ENCODE results near the gene CLMP.

The CLMP gene

DNA sequence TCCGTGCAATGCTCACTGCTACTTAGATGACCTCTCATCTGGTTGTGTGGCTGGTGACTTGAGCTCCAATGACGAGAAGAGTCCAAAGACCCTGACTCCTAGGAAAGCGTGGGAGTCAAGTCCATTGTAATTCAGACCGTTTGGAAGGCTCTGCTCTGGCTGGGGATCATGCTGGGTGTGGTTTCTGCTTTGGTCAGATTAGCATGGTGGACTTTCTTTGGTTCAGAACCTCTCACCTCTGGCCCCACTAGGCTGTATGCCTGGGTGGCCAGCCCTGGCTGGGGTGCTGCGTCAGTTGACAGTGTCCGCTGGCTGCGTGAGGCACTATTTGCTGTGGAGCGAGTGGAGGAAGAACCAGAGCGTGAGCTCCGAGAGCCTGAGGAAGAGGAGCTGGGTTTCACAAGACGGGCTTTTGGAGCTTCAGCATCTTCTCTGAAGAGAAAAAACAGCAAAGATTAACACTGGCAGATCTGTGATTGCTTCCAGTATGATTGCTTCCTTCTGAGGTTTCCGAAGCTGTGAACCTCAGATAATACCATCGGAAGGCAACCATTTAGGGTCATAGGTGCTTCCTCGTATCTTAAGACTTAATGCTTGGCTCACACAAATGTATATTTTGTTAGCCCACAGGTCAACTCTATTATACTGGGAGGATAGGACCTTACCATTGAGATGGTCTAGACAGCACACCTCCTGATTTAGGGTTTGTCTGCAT lies 121.5 kb downstream of the CLMP start:
- no peak for DNase-seq

DNA sequence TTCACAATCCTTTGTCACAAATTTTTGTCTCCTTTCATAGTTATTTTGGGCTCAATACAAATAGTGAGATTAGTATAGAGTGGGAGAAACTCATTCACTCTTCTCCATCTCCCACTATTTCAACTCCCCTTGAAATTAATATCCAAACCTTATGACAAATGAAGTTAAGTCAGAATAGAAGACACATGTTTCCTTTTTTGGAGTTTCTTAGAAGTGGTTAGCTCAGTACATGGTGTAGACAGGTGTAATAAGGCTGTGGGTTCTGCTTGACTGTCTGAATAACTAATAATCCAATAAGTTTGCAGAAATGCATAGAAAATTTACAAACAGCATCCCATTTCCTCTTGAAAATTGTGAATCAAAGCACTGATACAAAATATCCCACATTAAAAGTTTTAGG lies 122.3 kb downstream of the CLMP start:
- DNase-seq = peak; percentile 23

DNA sequence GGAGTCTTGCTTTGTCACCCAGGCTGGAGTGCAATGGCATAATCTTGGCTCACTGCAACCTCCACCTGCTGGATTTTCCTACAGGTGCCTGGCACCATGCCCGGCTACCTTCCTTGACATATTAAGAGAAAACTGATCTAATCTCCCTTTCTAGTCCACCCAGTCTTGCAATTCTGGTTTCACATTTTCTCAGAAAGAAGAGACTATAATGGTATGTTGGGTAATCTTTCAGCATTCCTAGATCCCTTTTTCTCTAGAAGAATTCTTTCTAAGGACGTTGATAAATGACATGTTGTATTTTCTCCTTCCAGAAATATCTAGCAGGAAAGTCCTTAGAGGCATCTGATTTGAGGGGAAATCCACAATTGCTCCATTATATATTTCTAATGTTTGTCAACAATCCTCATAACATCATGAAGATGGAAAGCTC lies 122.7 kb downstream of the CLMP start:
- DNase-seq = no peak

DNA sequence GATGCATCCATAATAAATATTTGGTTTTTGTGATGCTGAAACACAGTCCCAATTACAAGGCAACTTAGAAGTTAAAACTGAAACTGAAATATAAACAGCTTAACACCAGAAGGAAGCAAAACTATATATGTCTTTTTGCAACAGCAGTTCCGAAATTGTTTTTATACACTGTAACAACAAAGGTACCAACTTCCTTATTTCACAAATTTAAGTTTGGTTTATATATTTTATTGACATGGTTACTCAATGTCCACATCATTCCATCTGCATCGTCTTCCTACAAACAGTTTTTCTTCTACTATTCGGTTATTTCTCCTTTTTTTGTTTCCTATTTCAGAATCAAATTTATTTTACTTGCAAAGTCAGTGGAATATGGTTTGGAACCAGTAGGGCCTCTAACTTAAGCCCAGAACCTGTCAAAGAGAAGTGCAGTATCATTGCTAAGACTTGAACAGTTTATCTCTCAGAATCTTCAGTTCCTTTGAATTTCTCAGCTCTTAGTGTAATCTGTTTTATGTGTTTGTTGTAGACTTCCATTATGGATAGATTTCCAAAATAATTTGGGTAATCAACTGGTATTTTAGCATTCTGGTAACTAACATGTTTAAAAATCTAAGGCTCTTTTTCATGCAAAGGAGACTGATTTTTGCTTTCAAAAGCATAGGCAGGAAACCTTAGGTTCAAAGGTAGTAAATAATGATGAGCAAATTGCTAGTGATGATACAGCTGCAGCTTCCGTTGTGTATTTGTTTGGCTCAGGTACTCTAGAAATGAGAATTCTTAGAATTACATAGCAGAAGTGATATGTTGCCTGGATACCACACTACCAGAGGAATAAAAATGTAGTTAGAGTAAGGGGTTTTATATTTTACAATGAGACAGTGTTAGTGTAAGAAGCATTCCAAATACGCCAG lies 124.9 kb downstream of the CLMP start:
- DNase-seq = peak; percentile 76

DNA sequence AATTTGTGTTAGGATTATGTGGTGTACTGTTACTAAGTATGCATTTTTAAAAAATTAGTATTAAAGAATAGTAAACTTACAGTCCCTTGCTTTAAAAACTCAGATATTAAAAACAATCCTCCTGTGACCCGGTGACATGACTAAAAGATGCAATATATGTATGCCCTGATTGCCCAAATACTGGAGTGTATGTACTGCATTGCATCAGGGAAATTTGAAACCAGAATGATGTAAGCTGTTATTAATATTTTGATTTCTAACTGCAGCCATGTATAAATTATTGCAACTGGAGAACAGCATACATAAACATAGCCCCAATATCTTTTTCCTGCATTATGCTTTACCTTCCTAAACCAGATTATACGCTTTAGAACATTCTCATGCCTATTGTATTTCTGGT lies 129.4 kb downstream of the CLMP start:
- no peak for DNase-seq

DNA sequence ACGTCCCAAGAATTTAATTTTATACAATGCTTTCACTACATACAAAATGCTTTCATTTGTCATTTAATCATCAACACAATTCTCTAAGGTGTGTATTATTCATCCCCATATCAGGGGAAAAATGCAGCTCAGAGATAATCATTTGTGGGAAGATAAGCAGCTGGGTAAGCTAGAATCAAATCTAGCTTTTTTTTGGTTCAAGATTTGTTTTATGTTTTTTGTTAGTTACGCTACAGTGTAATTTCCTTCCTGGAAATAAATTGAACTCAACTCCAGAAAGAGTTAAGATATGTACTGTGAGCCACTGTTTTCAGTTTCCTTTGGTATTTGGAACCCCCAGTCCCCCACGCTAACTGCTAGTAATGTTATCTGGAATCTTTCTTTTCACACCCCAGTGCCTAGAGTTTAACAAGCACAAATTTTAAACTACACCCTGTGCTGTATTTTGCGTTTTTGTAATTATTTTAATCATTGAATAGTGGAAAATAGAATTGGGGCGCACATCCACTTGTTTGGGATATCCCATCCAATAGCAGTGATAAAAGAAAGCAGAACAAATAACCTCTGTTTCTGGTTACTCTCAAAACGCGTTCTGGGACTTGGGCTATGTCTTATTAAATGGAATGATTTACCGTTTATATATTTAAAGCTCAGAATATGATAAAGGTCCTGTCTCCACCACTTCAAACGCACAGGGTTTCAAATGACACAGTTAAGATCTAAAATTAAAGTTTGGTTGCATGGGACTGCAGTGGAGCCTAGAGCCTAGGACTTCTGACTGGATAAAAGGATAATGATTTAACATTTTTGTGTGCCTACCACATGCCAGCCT lies 131.0 kb downstream of the CLMP start:
- peak; percentile 60 for DNase-seq

DNA sequence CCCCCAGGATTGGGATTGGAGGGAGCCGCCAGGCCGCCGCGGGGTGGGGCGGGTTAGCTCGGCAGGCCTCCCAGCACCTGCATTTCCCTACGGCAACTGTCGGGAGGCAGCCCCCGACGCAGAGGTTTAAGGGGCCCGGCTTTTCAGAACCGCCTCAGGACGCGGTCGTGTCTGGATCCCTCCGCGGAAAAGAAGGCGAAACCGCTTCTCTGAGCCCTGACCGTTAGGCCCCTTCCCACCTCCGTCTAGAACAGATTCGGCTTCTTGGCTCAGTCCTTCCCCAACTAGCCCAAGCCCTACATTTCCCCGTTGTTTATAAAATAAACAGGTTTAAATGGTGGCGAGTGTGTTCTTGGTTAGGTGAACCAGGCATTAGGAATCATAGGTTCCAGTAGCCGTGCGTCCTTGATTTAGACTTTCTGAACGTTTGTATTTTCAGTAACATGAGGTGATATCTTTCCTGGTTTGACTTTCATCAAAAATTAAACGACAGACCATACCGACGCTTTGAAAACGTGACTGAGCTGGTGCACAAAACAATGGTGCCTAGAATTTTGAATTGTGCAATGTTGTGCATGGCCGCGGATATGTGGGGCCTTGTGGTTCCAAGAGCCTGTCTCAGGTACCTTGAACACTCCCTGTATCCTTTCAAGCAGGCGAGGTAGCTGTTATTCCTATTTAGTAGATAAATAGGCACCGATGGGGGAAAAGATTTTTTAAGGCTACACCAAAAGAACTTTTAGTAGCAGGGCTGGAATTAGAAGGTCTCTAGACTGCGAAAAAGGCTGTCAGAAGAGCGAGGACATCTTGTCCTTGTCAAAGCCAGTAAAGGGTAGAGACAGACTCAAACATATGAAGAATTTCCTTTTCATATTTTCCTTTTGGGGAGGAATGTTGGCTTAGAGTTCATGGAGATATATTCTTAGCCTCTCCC lies 131.9 kb downstream of the CLMP start:
- DNase-seq = peak; percentile 61

DNA sequence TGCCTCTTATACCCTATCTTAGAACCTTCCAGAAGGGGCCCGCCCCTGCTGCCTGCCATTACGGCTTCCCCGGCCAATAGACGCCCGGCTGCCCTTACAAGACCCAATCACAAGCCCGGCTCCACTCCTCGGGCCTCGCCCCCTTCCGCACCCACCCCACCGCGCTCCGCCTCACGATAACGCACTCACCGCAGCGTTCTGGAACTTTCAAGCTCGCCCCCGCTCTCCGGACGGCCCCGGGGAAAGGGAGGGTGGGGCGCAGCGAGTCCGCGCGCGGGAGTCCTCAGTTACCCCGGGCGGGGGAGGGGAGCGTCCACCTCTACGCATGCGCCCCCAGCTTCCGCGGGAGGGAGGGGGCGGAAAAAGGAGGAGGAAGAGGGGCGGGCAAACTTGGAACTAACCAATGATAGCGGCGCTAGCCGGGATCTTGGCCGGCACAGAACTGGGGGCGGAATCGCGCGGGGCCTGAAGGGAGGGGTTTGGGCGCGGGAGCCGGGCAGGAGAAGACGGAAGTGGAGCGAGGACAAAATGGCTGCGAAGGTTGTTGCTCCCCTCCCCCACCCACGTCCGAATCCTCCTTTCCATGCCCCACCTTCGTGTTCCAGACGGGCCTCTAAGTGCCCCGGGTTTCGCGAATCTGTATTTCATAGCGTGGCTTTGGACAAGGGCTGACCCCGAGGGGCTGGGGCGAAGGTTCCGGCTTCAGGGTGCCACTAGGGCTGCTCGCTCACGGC lies 132.7 kb downstream of the CLMP start:
- peak; percentile 99 for DNase-seq

DNA sequence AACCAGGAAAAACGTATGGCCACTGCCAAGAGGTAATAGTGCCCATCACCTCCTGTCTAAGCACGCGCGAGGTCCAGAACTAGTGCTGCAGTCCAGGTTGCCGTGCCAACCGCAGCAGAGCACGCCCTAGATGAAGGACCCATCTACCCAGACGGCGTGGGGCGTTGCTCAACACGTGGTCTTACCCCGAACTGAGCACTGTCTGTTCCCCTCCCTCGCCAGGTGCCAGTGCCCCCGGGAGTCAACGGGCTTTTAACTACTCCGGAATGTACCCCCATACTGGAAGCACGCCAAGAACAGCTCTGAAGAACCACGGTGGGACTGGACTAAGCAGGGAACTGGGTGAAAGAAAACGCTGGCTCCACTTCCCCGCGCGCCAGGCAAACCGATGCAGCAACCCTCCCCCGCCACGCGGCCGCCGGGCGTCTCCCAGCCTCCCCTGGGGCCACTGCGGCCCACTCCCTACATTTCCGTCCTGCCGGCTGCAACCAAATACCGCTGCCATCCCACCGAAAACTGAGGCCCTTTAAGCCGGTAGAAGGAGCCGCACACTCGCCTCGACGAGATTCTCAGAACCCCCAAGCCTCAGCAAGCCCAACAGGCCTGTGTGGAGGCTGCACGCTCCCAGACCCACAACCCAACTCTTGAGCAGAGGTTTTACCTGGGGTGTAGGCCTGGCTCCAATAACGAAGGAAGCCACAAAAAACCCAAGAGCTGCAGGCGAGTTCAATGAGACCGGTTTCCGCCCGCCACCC lies 133.5 kb downstream of the CLMP start, which contains the start of gene HSPA8:
HSPA8 (minus strand) TSS at position 734 of the 755 bp plus-strand sequence. CDS start 812 bp downstream, outside the sequence.
- peak; percentile 79 for DNase-seq

DNA sequence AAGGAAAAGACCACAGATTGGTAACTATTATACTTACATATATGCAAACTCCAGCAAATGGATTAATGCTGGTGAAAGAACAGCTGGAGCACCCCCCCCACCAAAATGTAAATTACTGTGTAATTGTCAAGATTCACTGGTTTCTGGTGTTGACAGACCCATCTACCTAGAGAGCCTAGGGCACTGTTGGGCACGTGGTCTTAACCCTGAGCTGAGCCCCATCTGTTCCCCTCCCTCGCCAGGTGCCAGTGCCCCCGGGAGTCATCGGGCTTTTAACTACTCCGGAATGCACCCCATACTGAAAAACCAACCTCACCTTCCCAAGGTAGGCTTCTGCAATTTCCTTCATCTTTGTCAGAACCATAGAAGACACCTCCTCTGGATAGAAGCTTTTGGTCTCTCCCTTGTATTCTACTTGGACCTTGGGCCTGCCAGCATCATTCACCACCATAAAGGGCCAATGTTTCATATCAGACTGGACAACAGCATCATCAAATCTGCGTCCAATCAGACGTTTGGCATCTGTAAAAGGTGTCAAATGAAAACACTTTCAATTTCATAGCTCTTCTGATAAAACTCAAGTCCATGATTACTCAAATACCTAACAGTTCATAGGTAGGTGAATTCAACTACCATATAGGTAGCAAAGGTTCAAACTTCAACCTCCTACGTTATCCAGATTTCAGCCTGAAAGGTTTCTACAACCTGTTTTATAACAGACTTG lies 134.6 kb downstream of the CLMP start:
- DNase-seq = peak; percentile 41

DNA sequence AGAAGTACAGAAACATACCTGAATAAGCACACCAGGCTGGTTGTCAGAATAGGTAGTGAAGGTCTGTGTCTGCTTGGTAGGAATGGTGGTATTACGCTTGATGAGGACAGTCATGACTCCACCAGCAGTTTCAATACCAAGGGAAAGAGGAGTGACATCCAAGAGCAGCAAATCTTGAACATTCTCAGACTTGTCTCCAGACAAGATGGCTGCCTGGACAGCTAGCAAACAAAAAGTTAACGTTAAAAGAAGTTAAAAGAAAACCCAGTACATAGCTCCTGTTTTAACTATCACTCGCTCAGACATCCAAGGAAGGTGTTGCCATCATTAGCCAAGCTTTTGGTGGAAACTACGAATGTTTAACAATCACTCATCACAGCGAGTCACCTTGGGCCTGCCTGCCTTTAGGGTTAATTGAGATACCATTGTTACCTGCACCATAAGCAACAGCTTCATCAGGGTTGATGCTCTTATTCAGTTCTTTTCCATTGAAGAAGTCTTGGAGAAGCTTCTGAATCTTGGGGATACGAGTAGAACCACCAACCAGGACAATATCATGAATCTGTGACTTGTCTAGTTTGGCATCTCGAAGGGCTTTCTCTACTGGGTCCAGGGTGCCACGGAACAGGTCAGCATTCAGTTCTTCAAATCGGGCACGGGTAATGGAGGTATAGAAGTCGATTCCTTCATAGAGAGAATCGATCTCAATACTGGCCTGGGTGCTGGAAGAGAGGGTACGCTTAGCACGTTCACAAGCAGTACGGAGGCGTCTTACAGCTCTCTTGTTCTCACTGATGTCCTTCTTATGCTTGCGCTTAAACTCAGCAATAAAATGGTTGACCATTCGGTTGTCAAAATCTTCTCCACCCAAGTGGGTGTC lies 135.8 kb downstream of the CLMP start:
- DNase-seq = peak; percentile 46

DNA sequence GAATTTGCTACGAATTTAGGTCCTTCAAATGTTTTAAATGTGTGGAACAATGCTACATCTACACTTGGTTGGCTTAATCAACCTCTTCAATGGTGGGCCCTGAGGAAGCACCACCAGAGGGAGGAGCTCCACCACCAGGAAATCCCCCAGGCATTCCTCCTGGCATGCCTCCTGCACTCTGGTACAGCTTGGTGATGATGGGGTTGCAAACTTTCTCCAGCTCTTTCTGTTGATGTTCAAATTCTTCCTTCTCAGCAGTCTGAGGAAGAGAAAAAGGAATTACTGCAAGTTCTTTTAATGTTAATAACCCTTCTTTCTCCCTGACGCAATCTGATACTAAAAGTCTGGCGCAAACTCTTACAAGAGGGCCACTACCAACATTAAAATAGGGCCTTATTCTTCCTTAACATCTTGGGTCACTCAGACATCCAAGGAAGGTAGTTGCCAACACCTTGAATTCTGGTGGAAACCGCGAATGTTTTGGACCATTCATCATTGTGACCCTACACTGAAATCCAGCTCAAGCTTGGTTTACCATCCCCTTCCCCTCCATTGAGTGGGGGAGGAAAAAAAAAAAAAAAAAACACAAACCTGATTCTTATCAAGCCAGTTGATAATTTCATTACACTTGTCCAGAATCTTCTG lies 137.3 kb downstream of the CLMP start:
- DNase-seq = peak; percentile 49

DNA sequence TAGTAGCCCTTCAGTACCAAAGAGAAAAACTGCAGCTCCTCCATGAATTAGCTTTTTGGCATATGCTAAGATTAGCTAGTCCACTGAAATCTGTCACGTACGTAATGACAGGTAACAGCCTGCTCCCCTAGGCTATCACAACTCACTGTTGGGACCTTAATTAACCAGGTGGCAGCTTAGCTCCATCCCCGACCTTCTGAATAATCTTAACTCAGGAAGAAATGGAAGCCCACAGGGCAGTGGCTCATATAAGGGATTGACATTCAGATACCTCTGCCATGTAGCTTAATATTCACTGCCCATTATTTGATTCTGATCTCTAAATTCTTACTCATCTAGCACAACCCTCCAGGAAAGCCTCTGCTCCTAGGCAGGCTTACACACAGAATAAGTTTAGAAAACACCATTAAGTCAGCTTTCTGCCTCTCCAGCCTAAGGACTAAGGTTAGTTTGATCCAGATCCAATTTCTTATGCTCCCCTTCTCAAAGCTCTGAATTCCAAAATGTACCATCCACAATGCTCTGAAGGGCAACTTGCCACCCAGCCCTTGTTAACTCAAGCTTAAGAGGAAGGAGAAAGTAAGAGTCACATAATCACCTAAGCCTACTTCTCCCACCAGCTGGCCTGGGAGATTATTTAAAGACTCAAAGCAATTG lies 138.1 kb downstream of the CLMP start:
- DNase-seq = peak; percentile 55

DNA sequence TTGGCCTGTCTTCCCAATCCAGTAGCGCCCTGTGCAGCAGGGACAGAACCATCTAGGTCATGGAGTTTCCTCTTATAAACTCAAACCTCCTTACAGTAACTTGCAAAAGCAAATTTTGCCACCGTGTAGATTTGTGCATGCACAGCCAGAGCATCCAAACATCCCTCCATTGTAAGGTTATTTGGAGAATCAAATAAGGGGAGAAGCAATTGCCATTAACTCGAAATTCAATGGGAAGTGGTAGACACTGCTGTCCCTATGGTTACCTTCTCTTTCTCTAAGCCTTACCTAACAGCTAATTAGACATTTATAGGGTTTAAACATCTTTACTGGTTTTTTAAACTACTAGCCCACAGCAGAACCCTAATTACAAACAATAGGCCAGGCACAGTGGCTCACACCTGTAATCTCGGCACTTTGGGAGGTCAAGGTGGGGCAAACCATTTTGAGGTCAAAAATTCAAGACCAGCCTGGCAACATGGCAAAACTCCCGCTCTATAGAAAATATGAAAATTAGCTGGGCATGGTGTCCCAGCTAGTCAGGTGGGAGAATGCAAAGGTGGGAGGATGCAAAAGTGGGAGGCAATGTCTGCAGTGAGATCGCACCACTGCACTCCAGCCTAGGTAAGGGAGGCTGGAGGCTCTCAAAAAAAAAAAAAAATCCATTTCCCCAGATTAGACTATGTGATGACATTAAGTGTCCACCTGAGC lies 139.7 kb downstream of the CLMP start:
- DNase-seq = peak; percentile 60

DNA sequence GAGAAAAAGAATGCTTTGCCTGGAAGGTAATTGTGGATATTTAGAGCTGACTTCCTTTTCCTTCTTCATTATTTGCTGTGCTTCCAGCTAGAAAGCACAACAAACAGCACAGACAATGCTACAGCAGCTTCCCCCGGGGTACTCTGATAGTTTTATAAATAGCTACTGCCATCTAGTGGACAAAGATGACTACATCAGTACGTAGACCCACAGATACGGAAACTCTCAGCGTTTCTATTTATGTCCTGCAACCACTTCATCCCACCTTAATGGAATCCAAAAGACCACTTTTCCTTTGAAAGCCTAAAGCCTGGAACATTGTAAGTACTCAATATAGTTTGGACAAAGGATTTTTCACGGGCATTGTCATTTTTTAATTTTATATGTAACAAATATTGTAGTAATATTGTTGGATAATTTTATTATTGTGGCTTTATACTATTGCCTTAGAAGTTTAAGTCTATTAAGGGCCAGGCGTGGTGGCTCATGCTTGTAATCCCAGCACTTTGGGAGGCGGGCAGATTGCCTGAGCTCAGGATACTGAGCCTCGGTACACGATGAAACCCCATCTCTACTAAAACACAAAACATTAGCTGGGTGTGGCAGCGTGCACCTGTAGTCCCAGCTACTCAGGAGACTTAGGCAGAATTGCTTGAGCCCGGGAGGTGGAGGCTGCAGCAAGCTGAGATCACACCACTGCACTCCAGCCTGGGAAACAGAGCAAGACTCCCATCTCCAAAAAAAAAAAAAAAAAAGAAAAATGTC lies 140.6 kb downstream of the CLMP start:
- DNase-seq = peak; percentile 84

All from CD4-positive, alpha-beta T cell treated with Interleukin-10 for 1 hour (primary cell).